K562 (cell line): Measurements from ENCODE around the gene SIK3. TPM values are rescaled to one million over a fixed set of nuclear protein-coding genes. Genes with fewer than 3 reads are reported as not detected.

Experiments
- ATAC-seq: fragments of 200-7000 bp; cut with Tn5 transposase; 3 replicates; pipeline ENCODE4 v1.9.1; 2020; ENCODE audit warnings: moderate library complexity
- BruUV-seq: library from RNA; stranded (reverse); fragments of 400-500 nt; replicated peaks from 2 replicates; lab custom pipeline; 2021; lab: Mats Ljungman, UMichigan
- CTCF ChIA-PET: fragments of 300-600 bp; formaldehyde crosslinking; extraction: SDS; loops from one replicate; lab custom pipeline; 2021; ENCODE audit warnings: low intra/inter-chr PET ratio; lab: Yijun Ruan, JAX
- POLR2A ChIA-PET: fragments of 300-600, 350-650 bp; sonication (Branson Sonifier 250); formaldehyde crosslinking; extraction: SDS; loops from one replicate; lab custom pipeline; 2021; ENCODE audit warnings: antibody characterized with exemption, inconsistent platforms; lab: Yijun Ruan, JAX
- DNase-seq, 4 experiments: peaks; one replicate each; pipeline versions ENCODE4 v3.0.0 to v3.0.0-alpha.2; 2011 to 2018; ENCODE audit warnings: low spot score in 3 of 4, mixed read lengths in 3 of 4; ENCODE audit errors: extremely low read depth in 1 of 4
- FAIRE-seq: peaks from 2 replicates; lab custom pipeline; 2011; peaks lifted over from hg19 to GRCh38; lab: Jason Lieb, UNC
- H2AFZ ChIP-seq: 2 replicates; pipeline ENCODE4 v1.6.0; 2011; ENCODE audit warnings: low read depth, low read length, control low read depth, inconsistent platforms
- H3K27ac ChIP-seq: fragments of 200-600 bp; 3 replicates; pipeline ENCODE4 v1.8.0; 2011; ENCODE audit warnings: low read depth, mild to moderate bottlenecking, control low read depth, inconsistent platforms, low read length, moderate library complexity, mixed read lengths; ENCODE audit errors: extremely low read depth
- H3K27me3 ChIP-seq, 2 experiments: fragments of 300-600 bp in 1 of 2; 2 replicates in 1 of 2; 3 replicates in 1 of 2; pipeline versions ENCODE4 v1.6.0 to v1.8.0; 2011; ENCODE audit warnings: inconsistent platforms in 2 of 2, low read length in 2 of 2, mild to moderate bottlenecking in 1 of 2, mixed read lengths in 1 of 2, moderate library complexity in 1 of 2; ENCODE audit not compliant: control insufficient read depth in 2 of 2, insufficient read depth in 2 of 2
- H3K36me3 ChIP-seq: fragments of 300-600 bp; 3 replicates; pipeline ENCODE4 v1.8.0; 2011; ENCODE audit warnings: mild to moderate bottlenecking, low read length, inconsistent platforms; ENCODE audit not compliant: control insufficient read depth, insufficient read depth
- H3K4me1 ChIP-seq, 2 experiments: fragments of 200-600 bp in 1 of 2; replicated peaks in 1 of 2; 2 replicates in 1 of 2; 3 replicates in 1 of 2; pipeline versions ENCODE4 v1.5.1 to v1.8.0; 2011; ENCODE audit warnings: inconsistent platforms in 2 of 2, low read length in 2 of 2, mild to moderate bottlenecking in 1 of 2, mixed read lengths in 1 of 2, moderate library complexity in 1 of 2; ENCODE audit not compliant: control insufficient read depth in 2 of 2, insufficient read depth in 2 of 2
- H3K4me2 ChIP-seq: 2 replicates; pipeline ENCODE4 v1.6.1; 2011; ENCODE audit warnings: low read length, control low read depth, inconsistent platforms, mixed read lengths; ENCODE audit not compliant: insufficient read depth
- H3K4me3 ChIP-seq: fragments of 200-600 bp; sonication (generic), shearing (Covaris generic); 2 replicates; pipeline ENCODE4 v1.5.1; 2016; ENCODE audit warnings: control low read depth, inconsistent platforms
- H3K79me2 ChIP-seq: fragments of 200-600 bp; 3 replicates; pipeline ENCODE4 v1.8.0; 2011; ENCODE audit warnings: low read length, inconsistent platforms; ENCODE audit not compliant: control insufficient read depth, insufficient read depth
- H3K9ac ChIP-seq, 2 experiments: 2 replicates each; pipeline versions ENCODE4 v1.6.0 to v1.6.1; 2011; ENCODE audit warnings: low read depth in 2 of 2, low read length in 2 of 2, control low read depth in 1 of 2, inconsistent platforms in 1 of 2, mild to moderate bottlenecking in 1 of 2, mixed read lengths in 1 of 2; ENCODE audit not compliant: insufficient read depth in 1 of 2
- H3K9me1 ChIP-seq: one replicate; pipeline ENCODE4 v1.6.0; 2011; ENCODE audit warnings: inconsistent platforms, mild to moderate bottlenecking, low read length, moderate library complexity; ENCODE audit not compliant: control insufficient read depth, insufficient read depth
- H3K9me3 ChIP-seq: replicated peaks from 2 replicates; pipeline ENCODE4 v1.5.1; 2011; ENCODE audit warnings: low read depth, low read length, inconsistent platforms; ENCODE audit not compliant: control insufficient read depth, insufficient read depth
- H4K20me1 ChIP-seq: replicated peaks from 2 replicates; pipeline ENCODE4 v1.6.1; 2011; ENCODE audit warnings: low read length, inconsistent platforms, mixed read lengths; ENCODE audit not compliant: control insufficient read depth, insufficient read depth
- FOXK1 ChIP-seq: sonication (generic); formaldehyde crosslinking; IDR thresholded peaks from 2 replicates; pipeline ENCODE4 v1.8.0; 2022; ENCODE audit warnings: missing genetic modification reagents, mild to moderate bottlenecking, borderline replicate concordance
- MEF2A ChIP-seq: IDR thresholded peaks from 2 replicates; pipeline ENCODE4 v1.6.1; 2011; ENCODE audit warnings: low read depth, mild to moderate bottlenecking, low read length, moderate library complexity; ENCODE audit not compliant: control insufficient read depth
- NEUROD1 ChIP-seq: fragments of 150-350 bp; IDR thresholded peaks from 2 replicates; pipeline ENCODE4 v1.6.1; 2014; ENCODE audit warnings: borderline replicate concordance, low read length, low read depth; ENCODE audit not compliant: partially characterized antibody
- PHTF2 ChIP-seq: fragments of 250-450 bp; sonication (Bioruptor Pico); IDR thresholded peaks from 2 replicates; pipeline ENCODE4 v1.5.0; 2021; ENCODE audit warnings: mild to moderate bottlenecking
- TFE3 ChIP-seq: fragments of 450-650 bp; formaldehyde crosslinking; IDR thresholded peaks from 2 replicates; pipeline ENCODE4 v1.4.0; 2020; ENCODE audit warnings: mild to moderate bottlenecking, mixed read lengths
- TSHZ1 ChIP-seq: fragments of 250-450 bp; sonication (Bioruptor Pico); IDR thresholded peaks from 2 replicates; pipeline ENCODE4 v1.4.0; 2020; ENCODE audit warnings: mild to moderate bottlenecking, moderate library complexity
- ZNF134 ChIP-seq: fragments of 250-450 bp; sonication (Bioruptor Pico); conservative IDR thresholded peaks from 2 replicates; pipeline ENCODE4 v1.4.0; 2020
- ZNF140 ChIP-seq: fragments of 250-450 bp; sonication (Bioruptor Pico); IDR thresholded peaks from 2 replicates; pipeline ENCODE4 v1.8.0; 2021; ENCODE audit warnings: moderate library complexity, mild to moderate bottlenecking, inconsistent platforms
- ZNF224 ChIP-seq: sonication (generic); formaldehyde crosslinking; IDR thresholded peaks from 2 replicates; pipeline ENCODE4 v1.8.0; 2022; ENCODE audit warnings: mild to moderate bottlenecking, missing genetic modification reagents
- ZNF655 ChIP-seq: fragments of 250-450 bp; sonication (Bioruptor Pico); IDR thresholded peaks from 2 replicates; pipeline ENCODE4 v1.5.0; 2021
- WGBS: fragments of 100-300 bp; shearing (Covaris generic); methylation state at CpG from one replicate; pipeline ENCODE4 v1.1.6; 2016; ENCODE audit warnings: low coverage, mixed read lengths; ENCODE audit not compliant: insufficient coverage; ENCODE audit errors: missing lambda C conversion rate; 5-methylcytosine and 5-hydroxymethylcytosine counted together
- in situ Hi-C: fragments of 300-500 bp; cut with MboI; formaldehyde crosslinking; loops from 4 replicates; pipeline ENCODE4 v1.15.0; 2018; ENCODE audit warnings: inconsistent platforms, mixed read lengths
- intact Hi-C: fragments of 100-400 bp; cut with micrococcal nuclease; formaldehyde crosslinking; loops from 2 replicates; pipeline ENCODE4 v1.14.2; 2022
- polyA plus RNA-seq, 8 experiments: library from polyadenylated mRNA; depleted of rRNA in 4 of 8; stranded (reverse) in 5 of 8; unstranded in 3 of 8; fragments of >200 nt; fragmentation: Nextera tagmentation in 2 of 8; fragmentation: Illumina TruSeq in 1 of 8; extraction: Ambion mirVana in 2 of 8; extraction: Trizol in 1 of 8; gene quantifications; 2 replicates each; pipeline versions ENCODE4 v1.2.1 to v1.2.3, GENCODE V29; 2011 to 2014; ENCODE audit warnings: inconsistent platforms in 1 of 8, missing spikeins in 1 of 8
- total RNA-seq, 7 experiments: library from RNA; depleted of rRNA in 6 of 7; stranded (reverse); fragments of >200 nt in 6 of 7; fragmentation: Illumina TruSeq in 2 of 7; extraction: Trizol in 2 of 7; gene quantifications; 2 replicates each; pipeline versions ENCODE4 v1.2.1 to v1.2.3, GENCODE V29; 2011 to 2021; ENCODE audit warnings: low replicate concordance in 1 of 7

The SIK3 gene
- total and polyA plus RNA-seq, 9 of the 15 experiments (the other 6 are each of a cell fraction or from before 2014, with no cell fraction given): 1.6 to 21.6 (median 8.0) TPM

- TF ChIP-seq TFE3 (no peak), ZNF134 (CRISPR knock-in tag) (no peak), ZNF140 (CRISPR knock-in tag) (no peak)
- TF ChIP-seq, all 486 proteins: peak for 0
Measured at GRCh38 chr11:116916886-116917285, 181.3 kb downstream of the SIK3 start (continued).

- Histone ChIP-seq H3K79me2 (no peaks in the 10 kb centered on the region), H3K9ac (no peak overlapping the region), H4K20me1 (no peaks in the 10 kb centered on the region), H3K9me1 (no peaks in the 10 kb centered on the region), H3K9me3 (no peaks in the 10 kb centered on the region), H3K36me3 (peaks cover 4% of the 10 kb centered on the region; the same call in 1 of the 3 replicates), H3K4me1 (no peaks in the 10 kb centered on the region)
- BruUV-seq: no TSS peak
- in situ Hi-C loops: no loop called here
- no peak for TF ChIP-seq ZNF655
- TF ChIP-seq NEUROD1: no peak
- no peak for TF ChIP-seq PHTF2 (CRISPR knock-in tag)
- TF ChIP-seq TSHZ1 (CRISPR knock-in tag): no peak
- no peak for TF ChIP-seq MEF2A
- no peak for TF ChIP-seq FOXK1 (CRISPR knock-in tag)
- no peak for TF ChIP-seq ZNF224 (CRISPR knock-in tag)
- TF ChIP-seq, all 486 proteins: peak for 0
- H3K4me3 ChIP-seq: no peak overlapping the region
- H3K27me3 ChIP-seq: no peaks in the 10 kb centered on the region
- no peak overlapping the region for H2AFZ ChIP-seq
- ATAC-seq (no peak), FAIRE-seq (no peak), DNase-seq (no peak)
- ChIA-PET POLR2A (interaction anchor here (0.6 kb wide), 1 partner anchor 13 kb away, joined by 4 read pairs; no protein-coding TSS in a partner anchor), CTCF (interaction anchor here (0.7 kb wide), 1 partner anchor 119 kb away, joined by 3 read pairs; no protein-coding TSS in a partner anchor)
- H3K4me2 ChIP-seq: no peak overlapping the region
- intact Hi-C loops: no loop called here
- 88% methylated on average over 2 of the region's 2 CpGs for WGBS
- no peak overlapping the region for H3K27ac ChIP-seq
Measured at GRCh38 chr11:116916052-116916451, 182.2 kb downstream of the SIK3 start.
